ENCODE results near the gene CEP126. TPM values are rescaled to one million over a fixed set of nuclear protein-coding genes. Genes with fewer than 3 reads are reported as not detected.

The CEP126 gene
- total and polyA plus RNA-seq, 2 donors (not counting 3 experiments of a cell fraction or from before 2014, with no cell fraction given) = 3.6 to 9.1 TPM

DNA sequence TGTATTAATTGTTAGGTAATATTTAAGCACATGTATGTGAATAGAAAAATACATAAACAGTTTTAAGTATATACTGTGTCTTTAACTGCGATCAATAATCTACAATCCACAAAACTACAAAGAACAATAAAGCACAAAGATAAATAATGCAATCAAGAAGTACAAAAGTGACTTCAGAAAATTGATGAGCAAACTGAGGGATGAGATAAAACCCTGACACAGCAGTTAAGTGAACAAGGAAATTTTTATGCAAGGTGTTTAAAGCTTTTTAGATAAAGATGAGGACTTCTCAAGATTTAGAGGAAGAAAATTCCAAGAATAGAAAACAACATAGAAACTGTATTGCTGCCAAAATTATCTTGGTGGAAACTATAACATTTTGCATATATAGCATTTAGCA lies 60.0 kb downstream of the CEP126 start:
- no peaks in the 10 kb centered on the region for H3K36me3 ChIP-seq (ENCODE audit: control insufficient read depth in 2 of 2, extremely low read depth in 1 of 2, insufficient read depth in 2 of 2, low read length in 2 of 2)
- no peaks in the 10 kb centered on the region for H3K79me2 ChIP-seq (ENCODE audit: control insufficient read depth, insufficient read depth, low read length)
- H3K4me2 ChIP-seq (ENCODE audit: insufficient read depth, low read length) = no peak overlapping the region
- no TSS peak for BruUV-seq (replicated peaks)
- H4K20me1 ChIP-seq (replicated peaks; ENCODE audit: control insufficient read depth, extremely low read depth, insufficient read depth, low read length) = no peaks in the 10 kb centered on the region
- TF ChIP-seq, protein P1, sequence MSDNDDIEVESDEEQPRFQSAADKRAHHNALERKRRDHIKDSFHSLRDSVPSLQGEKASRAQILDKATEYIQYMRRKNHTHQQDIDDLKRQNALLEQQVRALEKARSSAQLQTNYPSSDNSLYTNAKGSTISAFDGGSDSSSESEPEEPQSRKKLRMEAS (IDR thresholded peaks at IDR 0.05; ENCODE audit: insufficient read depth, insufficient read length) = no peak
- no peak for TF ChIP-seq EZH2 (IDR thresholded peaks at IDR 0.05; ENCODE audit: borderline replicate concordance, low read depth, low read length, severe bottlenecking)
- no peak overlapping the region for H3K4me3 ChIP-seq (replicated peaks in 1 of 3; ENCODE audit: insufficient read depth in 1 of 3, low read depth in 1 of 3, low read length in 3 of 3)
- dilution Hi-C loops (cut with MboI; ENCODE audit: extremely low pct_ligation_motif_present, low sequenced_read_pairs) = no loop called here
- H3K9me3 ChIP-seq (replicated peaks; ENCODE audit: control insufficient read depth, insufficient read depth, low read length) = no peaks in the 10 kb centered on the region
- H3K27ac ChIP-seq (ENCODE audit: insufficient read depth, low read depth, low read length) = no peak overlapping the region
- no peaks in the 10 kb centered on the region for H3K9me1 ChIP-seq (replicated peaks; ENCODE audit: control insufficient read depth, extremely low read depth, insufficient read depth, low read length)
- ChIA-PET CTCF (interaction anchor here (0.5 to 2.0 kb wide), 9 partner anchors 8 to 114 kb away, joined by 3 to 12 read pairs (median 4); partner anchors contain the start of gene CEP126), POLR2A (no interaction called here)
- H3K4me1 ChIP-seq (ENCODE audit: control insufficient read depth, extremely low read depth, insufficient read depth, low read length) = no peaks in the 10 kb centered on the region
- intact Hi-C loops (cut with micrococcal nuclease) = no loop called here
- H2AFZ ChIP-seq (ENCODE audit: low read depth, low read length) = no peak overlapping the region
- FAIRE-seq = no peak
- no peak overlapping the region for H3K9ac ChIP-seq (replicated peaks; ENCODE audit: extremely low read depth, insufficient read depth, low read length)
- DNase-seq (ENCODE audit: low read depth, low spot score) = no peak
- no peaks in the 10 kb centered on the region for H3K27me3 ChIP-seq (ENCODE audit: control insufficient read depth in 2 of 2, insufficient read depth in 2 of 2, low read length in 2 of 2)

DNA sequence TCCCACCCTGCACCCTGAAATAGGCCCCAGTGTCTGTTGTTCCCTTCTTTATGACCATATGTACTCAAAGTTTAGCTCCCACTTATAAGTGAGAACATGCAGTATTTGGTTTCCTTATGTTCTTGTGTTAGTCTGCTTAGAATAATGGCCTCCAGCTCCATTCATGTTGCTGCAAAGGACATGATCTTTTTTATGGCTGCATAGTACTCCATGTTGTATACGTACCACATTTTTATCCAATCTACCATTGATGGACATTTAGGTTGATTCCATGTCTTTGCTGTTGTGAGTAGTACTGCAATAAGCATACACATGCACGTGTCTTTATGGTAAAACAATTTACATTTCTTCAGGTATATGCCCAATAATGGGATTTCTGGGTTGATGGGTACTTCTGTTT lies 60.9 kb downstream of the CEP126 start:
- Histone ChIP-seq H3K4me2 (ENCODE audit: insufficient read depth, low read length) (no peak overlapping the region), H3K9me1 (replicated peaks; ENCODE audit: control insufficient read depth, extremely low read depth, insufficient read depth, low read length) (no peaks in the 10 kb centered on the region), H3K27ac (ENCODE audit: insufficient read depth, low read depth, low read length) (no peak overlapping the region), H4K20me1 (replicated peaks; ENCODE audit: control insufficient read depth, extremely low read depth, insufficient read depth, low read length) (no peaks in the 10 kb centered on the region), H2AFZ (ENCODE audit: low read depth, low read length) (no peak overlapping the region), H3K4me1 (ENCODE audit: control insufficient read depth, extremely low read depth, insufficient read depth, low read length) (no peaks in the 10 kb centered on the region), H3K27me3 (ENCODE audit: control insufficient read depth in 2 of 2, insufficient read depth in 2 of 2, low read length in 2 of 2) (no peaks in the 10 kb centered on the region), H3K79me2 (ENCODE audit: control insufficient read depth, insufficient read depth, low read length) (no peaks in the 10 kb centered on the region), H3K36me3 (ENCODE audit: control insufficient read depth in 2 of 2, extremely low read depth in 1 of 2, insufficient read depth in 2 of 2, low read length in 2 of 2) (no peaks in the 10 kb centered on the region), H3K4me3 (replicated peaks in 1 of 3; ENCODE audit: insufficient read depth in 1 of 3, low read depth in 1 of 3, low read length in 3 of 3) (no peak overlapping the region), H3K9ac (replicated peaks; ENCODE audit: extremely low read depth, insufficient read depth, low read length) (no peak overlapping the region), H3K9me3 (replicated peaks; ENCODE audit: control insufficient read depth, insufficient read depth, low read length) (no peaks in the 10 kb centered on the region)
- FAIRE-seq (no peak), DNase-seq (ENCODE audit: low read depth, low spot score) (no peak)
- ChIA-PET CTCF (interaction anchor here (2.0 kb wide), 1 partner anchor 32 kb away, joined by 12 read pairs; no protein-coding TSS in a partner anchor), POLR2A (no interaction called here)
- intact Hi-C loops (cut with micrococcal nuclease) (no loop called here), dilution Hi-C loops (cut with MboI; ENCODE audit: extremely low pct_ligation_motif_present, low sequenced_read_pairs) (no loop called here)
- no TSS peak for BruUV-seq (replicated peaks)
- TF ChIP-seq, protein P2, sequence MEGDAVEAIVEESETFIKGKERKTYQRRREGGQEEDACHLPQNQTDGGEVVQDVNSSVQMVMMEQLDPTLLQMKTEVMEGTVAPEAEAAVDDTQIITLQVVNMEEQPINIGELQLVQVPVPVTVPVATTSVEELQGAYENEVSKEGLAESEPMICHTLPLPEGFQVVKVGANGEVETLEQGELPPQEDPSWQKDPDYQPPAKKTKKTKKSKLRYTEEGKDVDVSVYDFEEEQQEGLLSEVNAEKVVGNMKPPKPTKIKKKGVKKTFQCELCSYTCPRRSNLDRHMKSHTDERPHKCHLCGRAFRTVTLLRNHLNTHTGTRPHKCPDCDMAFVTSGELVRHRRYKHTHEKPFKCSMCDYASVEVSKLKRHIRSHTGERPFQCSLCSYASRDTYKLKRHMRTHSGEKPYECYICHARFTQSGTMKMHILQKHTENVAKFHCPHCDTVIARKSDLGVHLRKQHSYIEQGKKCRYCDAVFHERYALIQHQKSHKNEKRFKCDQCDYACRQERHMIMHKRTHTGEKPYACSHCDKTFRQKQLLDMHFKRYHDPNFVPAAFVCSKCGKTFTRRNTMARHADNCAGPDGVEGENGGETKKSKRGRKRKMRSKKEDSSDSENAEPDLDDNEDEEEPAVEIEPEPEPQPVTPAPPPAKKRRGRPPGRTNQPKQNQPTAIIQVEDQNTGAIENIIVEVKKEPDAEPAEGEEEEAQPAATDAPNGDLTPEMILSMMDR (IDR thresholded peaks at IDR 0.05; ENCODE audit: extremely low read depth in 1 of 2, insufficient read depth in 1 of 2, low read depth in 1 of 2, low read length in 2 of 2) = no peak
- TF ChIP-seq JUN (IDR thresholded peaks at IDR 0.05; ENCODE audit: borderline replicate concordance, insufficient read depth, insufficient read length, low read depth) (no peak), FOS (IDR thresholded peaks at IDR 0.05; ENCODE audit: borderline replicate concordance, insufficient read depth, low read length) (no peak), EZH2 (IDR thresholded peaks at IDR 0.05; ENCODE audit: borderline replicate concordance, low read depth, low read length, severe bottlenecking) (no peak), POLR2AphosphoS5 (IDR thresholded peaks at IDR 0.05; ENCODE audit: insufficient read depth, low read depth, low read length) (no peak), MYC (IDR thresholded peaks at IDR 0.05; ENCODE audit: low read depth, low read length) (no peak), GATA2 (IDR thresholded peaks at IDR 0.05; ENCODE audit: insufficient read depth, insufficient read length, low read depth, low read length) (no peak), POLR2A (IDR thresholded peaks at IDR 0.05; ENCODE audit: low read depth, low read length) (no peak)
- TF ChIP-seq, protein P1 (IDR thresholded peaks at IDR 0.05; ENCODE audit: insufficient read depth, insufficient read length) = no peak
